GM21786 (cell line): ENCODE measurements around the gene CLRN1.

ENCODE experiments used
- ATAC-seq: cut with Tn5 transposase; IDR thresholded peaks from one replicate; pipeline ENCODE4 v1.9.1; 2021; ENCODE audit not compliant: unreplicated experiment

CLRN1 gene

GRCh38 chr3:150925751-150926201, 46.8 kb downstream of the CLRN1 start:
- ATAC-seq: peak; percentile 80

GRCh38 chr3:150922611-150923010, 49.9 kb downstream of the CLRN1 start:
- ATAC-seq: no peak

- ATAC-seq: no peak
These were observed 51.3 kb downstream of the CLRN1 start for GRCh38 chr3:150921209-150921608.

- ATAC-seq: no peak
These were observed 52.3 kb downstream of the CLRN1 start for GRCh38 chr3:150920236-150920635.

GRCh38 chr3:150917951-150918350, 54.6 kb downstream of the CLRN1 start:
- no peak for ATAC-seq

- ATAC-seq: no peak
These were observed 59.2 kb downstream of the CLRN1 start for GRCh38 chr3:150913133-150913922.

GRCh38 chr3:150912501-150912900, 60.0 kb downstream of the CLRN1 start:
- ATAC-seq: no peak

- ATAC-seq: no peak
These were observed 60.8 kb downstream of the CLRN1 start for GRCh38 chr3:150911771-150912170.

GRCh38 chr3:150906461-150906860, 66.1 kb downstream of the CLRN1 start:
- no peak for ATAC-seq

GRCh38 chr3:150905746-150906145, 66.8 kb downstream of the CLRN1 start:
- no peak for ATAC-seq

- ATAC-seq: no peak
These were observed 67.2 kb downstream of the CLRN1 start, which contains the start of gene MINDY4B for GRCh38 chr3:150905339-150905738. Gene MINDY4B (minus strand): TSS chr3:150905439. CDS start chr3:150905439, 0 bp downstream.

GRCh38 chr3:150902988-150903387, 69.5 kb downstream of the CLRN1 start:
- no peak for ATAC-seq

- ATAC-seq: no peak
These were observed 70.7 kb downstream of the CLRN1 start for GRCh38 chr3:150901793-150902192.

GRCh38 chr3:150899141-150899540, 73.4 kb downstream of the CLRN1 start:
- ATAC-seq: no peak

GRCh38 chr3:150898046-150898754, 74.3 kb downstream of the CLRN1 start:
- ATAC-seq: no peak

GRCh38 chr3:150897592-150897991, 74.9 kb downstream of the CLRN1 start:
- no peak for ATAC-seq

GRCh38 chr3:150890831-150891230, 81.7 kb downstream of the CLRN1 start:
- ATAC-seq: no peak

GRCh38 chr3:150890295-150890694, 82.2 kb downstream of the CLRN1 start:
- ATAC-seq: no peak

- ATAC-seq: no peak
These were observed 83.4 kb downstream of the CLRN1 start for GRCh38 chr3:150889106-150889505.

- no peak for ATAC-seq
These were observed 85.5 kb downstream of the CLRN1 start for GRCh38 chr3:150887031-150887430.

GRCh38 chr3:150885535-150885934, 87.0 kb downstream of the CLRN1 start:
- ATAC-seq: no peak

GRCh38 chr3:150878996-150879575, 93.4 kb downstream of the CLRN1 start:
- no peak for ATAC-seq
